NCI-H187 (cell line): ENCODE measurements around the gene SLPI.

Source experiments
- DNase-seq, 2 experiments: peaks; one replicate each; lab custom pipeline; 2025; lab: John Stamatoyannopoulos, UW

Gene SLPI

GRCh38 chr20:45212836-45213235 lies 41.5 kb downstream of the SLPI start:
- DNase-seq = no peak

- no peak for DNase-seq
Observed at GRCh38 chr20:45211569-45212474, 42.5 kb downstream of the SLPI start.

GRCh38 chr20:45209924-45210323 lies 44.4 kb downstream of the SLPI start:
- DNase-seq = no peak

GRCh38 chr20:45206725-45207124 lies 47.6 kb downstream of the SLPI start, which contains the start of gene SEMG1:
SEMG1 (plus strand) TSS chr20:45207033; CDS start chr20:45207054, 21 bp downstream.
- DNase-seq = no peak
